Endodermal cell (in vitro differentiated cells): ENCODE data around the gene FAM118A. TPM values are rescaled to one million over a fixed set of nuclear protein-coding genes. Genes with fewer than 3 reads are reported as not detected.
"Not testable (repeated sequence)": the region's sequence is repeated elsewhere in the genome, so short reads cannot be mapped to it uniquely, and the experiment has no call there.

ENCODE experiments used
- DNase-seq: peaks from one replicate; pipeline ENCODE4 v3.0.0-alpha.2; 2017
- H3K27ac ChIP-seq: 2 replicates; pipeline ENCODE4 v1.5.1; 2013; ENCODE audit warnings: mild to moderate bottlenecking, low read depth, low read length, moderate library complexity
- H3K27me3 ChIP-seq: 2 replicates; pipeline ENCODE4 v1.6.1; 2013; ENCODE audit warnings: mild to moderate bottlenecking, low read length, moderate library complexity; ENCODE audit not compliant: insufficient read depth, control insufficient read depth, poor library complexity, severe bottlenecking
- H3K36me3 ChIP-seq: 2 replicates; pipeline ENCODE4 v1.7.0; 2013; ENCODE audit warnings: mild to moderate bottlenecking, low read length, moderate library complexity; ENCODE audit not compliant: control insufficient read depth, insufficient read depth
- H3K4me1 ChIP-seq: one replicate; pipeline ENCODE4 v1.7.0; 2013; ENCODE audit warnings: low read length; ENCODE audit not compliant: control insufficient read depth, insufficient read depth
- H3K4me3 ChIP-seq: 2 replicates; pipeline ENCODE4 v1.5.1; 2013; ENCODE audit warnings: mild to moderate bottlenecking, low read length, moderate library complexity
- H3K9ac ChIP-seq: 2 replicates; pipeline ENCODE4 v1.6.1; 2013; ENCODE audit warnings: mild to moderate bottlenecking, low read length, moderate library complexity; ENCODE audit not compliant: poor library complexity, severe bottlenecking; ENCODE audit errors: extremely low read depth
- H3K9me3 ChIP-seq: 2 replicates; pipeline ENCODE4 v1.6.1; 2013; ENCODE audit warnings: mild to moderate bottlenecking, low read length, moderate library complexity; ENCODE audit not compliant: control insufficient read depth
- H3K27ac Mint-ChIP-seq: 2 replicates; pipeline ENCODE4 v1.8.0; 2020; ENCODE audit warnings: mixed read lengths
- H3K27me3 Mint-ChIP-seq: 2 replicates; pipeline ENCODE4 v1.8.0; 2021; ENCODE audit warnings: mild to moderate bottlenecking, mixed read lengths; ENCODE audit not compliant: insufficient read depth
- H3K36me3 Mint-ChIP-seq: 2 replicates; pipeline ENCODE4 v1.8.0; 2020; ENCODE audit warnings: low read depth, mixed read lengths
- H3K4me1 Mint-ChIP-seq: 2 replicates; pipeline ENCODE4 v1.8.0; 2020; ENCODE audit warnings: mixed read lengths
- H3K4me3 Mint-ChIP-seq: 2 replicates; pipeline ENCODE4 v1.8.0; 2020; ENCODE audit warnings: mild to moderate bottlenecking, moderate library complexity, mixed read lengths
- H3K9me3 Mint-ChIP-seq: 2 replicates; pipeline ENCODE4 v1.8.0; 2020; ENCODE audit warnings: mild to moderate bottlenecking, mixed read lengths
- WGBS, 2 experiments: methylation state at CpG; one replicate each; pipeline versions ENCODE4 v1.1.5 to v1.1.7; 2013; ENCODE audit warnings: missing lambda C conversion rate in 2 of 2, mixed read lengths in 1 of 2; ENCODE audit not compliant: insufficient coverage in 1 of 2, insufficient read length in 1 of 2; 5-methylcytosine and 5-hydroxymethylcytosine counted together
- total RNA-seq, 2 donors: library from RNA; stranded (reverse); fragmentation: NEBNext Ultra II Directional in 1 of 2; extraction: Animal tissue kit (Norgen Biotek cat#: 25700) in 1 of 2; gene quantifications; 2 replicates in 1 of 2; 3 replicates in 1 of 2; pipeline ENCODE4 v1.2.1, GENCODE V29; 2021
- TF ChIP-seq, protein P1 (sequence below): fragments of 200-600 bp; sonication (generic); conservative IDR thresholded peaks from 2 replicates; pipeline ENCODE4 v1.5.0; 2021; ENCODE audit warnings: antibody characterized with exemption, mild to moderate bottlenecking

FAM118A gene
- total RNA-seq, 2 donors from 2014 or later, result 46.3 to 143 TPM

- no peaks in the 10 kb centered on the region for H3K36me3 ChIP-seq
- DNase-seq, result no peak
- H3K27me3 Mint-ChIP-seq, result peaks cover 4% of the 10 kb centered on the region
- 91 to 93% methylated on average over 11 to 23 of the region's 23 CpGs for WGBS, 2 experiments
- no peak overlapping the region for H3K27ac ChIP-seq
- H3K27me3 ChIP-seq, result no peaks in the 10 kb centered on the region
- TF ChIP-seq, protein P1, sequence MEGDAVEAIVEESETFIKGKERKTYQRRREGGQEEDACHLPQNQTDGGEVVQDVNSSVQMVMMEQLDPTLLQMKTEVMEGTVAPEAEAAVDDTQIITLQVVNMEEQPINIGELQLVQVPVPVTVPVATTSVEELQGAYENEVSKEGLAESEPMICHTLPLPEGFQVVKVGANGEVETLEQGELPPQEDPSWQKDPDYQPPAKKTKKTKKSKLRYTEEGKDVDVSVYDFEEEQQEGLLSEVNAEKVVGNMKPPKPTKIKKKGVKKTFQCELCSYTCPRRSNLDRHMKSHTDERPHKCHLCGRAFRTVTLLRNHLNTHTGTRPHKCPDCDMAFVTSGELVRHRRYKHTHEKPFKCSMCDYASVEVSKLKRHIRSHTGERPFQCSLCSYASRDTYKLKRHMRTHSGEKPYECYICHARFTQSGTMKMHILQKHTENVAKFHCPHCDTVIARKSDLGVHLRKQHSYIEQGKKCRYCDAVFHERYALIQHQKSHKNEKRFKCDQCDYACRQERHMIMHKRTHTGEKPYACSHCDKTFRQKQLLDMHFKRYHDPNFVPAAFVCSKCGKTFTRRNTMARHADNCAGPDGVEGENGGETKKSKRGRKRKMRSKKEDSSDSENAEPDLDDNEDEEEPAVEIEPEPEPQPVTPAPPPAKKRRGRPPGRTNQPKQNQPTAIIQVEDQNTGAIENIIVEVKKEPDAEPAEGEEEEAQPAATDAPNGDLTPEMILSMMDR, result no peak
- H3K4me1 ChIP-seq, result no peaks in the 10 kb centered on the region
- no peak overlapping the region for H3K4me3 ChIP-seq
- H3K27ac Mint-ChIP-seq, result no peak overlapping the region
- H3K36me3 Mint-ChIP-seq, result no peaks in the 10 kb centered on the region
- no peak overlapping the region for H3K4me3 Mint-ChIP-seq
- no peaks in the 10 kb centered on the region for H3K9me3 ChIP-seq
- no peaks in the 10 kb centered on the region for H3K4me1 Mint-ChIP-seq
- no peak overlapping the region for H3K9ac ChIP-seq
- no peaks in the 10 kb centered on the region for H3K9me3 Mint-ChIP-seq
Measured at GRCh38 chr22:45292731-45293442, 16.8 kb upstream of the FAM118A start.

- WGBS, 2 experiments, result 88 to 90% methylated on average over 6 of the region's 6 CpGs
- Histone ChIP-seq H3K9ac (no peak overlapping the region), H3K27ac (no peak overlapping the region), H3K4me3 (no peak overlapping the region), H3K9me3 (no peaks in the 10 kb centered on the region), H3K27me3 (no peaks in the 10 kb centered on the region), H3K36me3 (no peaks in the 10 kb centered on the region), H3K4me1 (no peaks in the 10 kb centered on the region)
- H3K4me1 Mint-ChIP-seq, result peaks cover 8% of the 10 kb centered on the region
- peaks cover 4% of the 10 kb centered on the region for H3K27me3 Mint-ChIP-seq
- TF ChIP-seq, protein P1, result no peak
- no peaks in the 10 kb centered on the region for H3K36me3 Mint-ChIP-seq
- no peaks in the 10 kb centered on the region for H3K9me3 Mint-ChIP-seq
- no peak for DNase-seq
- no peak overlapping the region for H3K4me3 Mint-ChIP-seq
- no peak overlapping the region for H3K27ac Mint-ChIP-seq
Measured at GRCh38 chr22:45294030-45294429, 15.7 kb upstream of the FAM118A start.

DNA sequence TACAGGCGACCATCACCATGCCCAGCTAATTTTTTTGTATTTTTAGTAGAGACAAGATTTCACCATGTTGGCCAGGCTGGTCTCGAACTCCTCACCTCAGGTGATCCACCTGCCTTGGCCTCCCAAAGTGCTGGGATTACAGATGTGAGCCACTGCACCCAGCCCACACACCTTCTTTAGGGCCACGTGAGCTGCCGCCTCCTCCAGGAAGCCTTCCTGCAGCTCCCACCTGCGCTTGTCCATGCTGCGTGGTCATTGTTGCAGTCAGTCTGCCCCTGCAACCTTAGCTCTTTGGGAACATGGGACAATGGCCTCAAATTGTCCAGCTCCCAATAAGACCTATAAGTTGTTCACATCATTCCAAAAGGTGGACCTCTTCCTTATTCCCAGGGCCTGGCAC, 14.7 kb upstream of the FAM118A start:
- H3K4me3 ChIP-seq, H3K4me3 Mint-ChIP-seq, H3K4me1 ChIP-seq, H3K27me3 Mint-ChIP-seq, H3K9ac ChIP-seq, H3K27ac Mint-ChIP-seq, H3K9me3 Mint-ChIP-seq, H3K9me3 ChIP-seq, H3K36me3 ChIP-seq, H3K36me3 Mint-ChIP-seq, H3K27ac ChIP-seq, H3K27me3 ChIP-seq, DNase-seq, H3K4me1 Mint-ChIP-seq: not testable (repeated sequence)
- 91 to 97% methylated on average over 6 of the region's 6 CpGs for whole genome bisulfite sequencing, 2 experiments

DNA sequence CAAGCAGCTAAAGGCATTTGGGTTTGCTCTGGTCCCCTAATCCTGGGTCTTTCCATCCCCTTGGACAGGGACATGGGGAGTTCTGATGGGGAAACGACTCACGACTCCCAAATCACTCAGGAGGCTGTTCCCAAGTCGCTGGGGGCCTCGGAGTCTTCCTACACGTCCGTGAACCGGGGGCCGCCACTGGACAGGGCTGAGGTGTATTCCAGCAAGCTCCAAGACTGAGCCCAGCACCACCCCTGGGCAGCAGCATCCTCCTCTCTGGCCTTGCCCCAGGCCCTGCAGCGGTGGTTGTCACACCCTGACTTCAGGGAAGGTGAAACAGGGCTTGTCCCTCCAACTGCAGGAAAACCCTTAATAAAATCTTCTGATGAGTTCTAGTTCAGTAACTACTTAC, 14.2 kb upstream of the FAM118A start:
- Histone ChIP-seq H3K4me3 (no peak overlapping the region), H3K9ac (no peak overlapping the region), H3K9me3 (no peaks in the 10 kb centered on the region), H3K27ac (no peak overlapping the region), H3K36me3 (no peaks in the 10 kb centered on the region), H3K27me3 (no peaks in the 10 kb centered on the region), H3K4me1 (no peaks in the 10 kb centered on the region)
- H3K9me3 Mint-ChIP-seq, result no peaks in the 10 kb centered on the region
- H3K27me3 Mint-ChIP-seq, result peaks cover 4% of the 10 kb centered on the region
- TF ChIP-seq, protein P1, result no peak
- WGBS, 2 experiments, result 84 to 94% methylated on average over 6 to 9 of the region's 9 CpGs
- DNase-seq, result no peak
- no peak overlapping the region for H3K27ac Mint-ChIP-seq
- peaks cover 10% of the 10 kb centered on the region for H3K4me1 Mint-ChIP-seq
- H3K4me3 Mint-ChIP-seq, result no peak overlapping the region
- H3K36me3 Mint-ChIP-seq, result no peaks in the 10 kb centered on the region
